HG02588 (cell line): ENCODE measurements around the gene BST2.
A peak's percentile ranks its signal among the peaks of the same experiment; 100 is the strongest.

Experiments used
- ATAC-seq: cut with Tn5 transposase; IDR thresholded peaks from one replicate; pipeline ENCODE4 v1.9.1; 2021; ENCODE audit warnings: mild to moderate bottlenecking, moderate library complexity; ENCODE audit not compliant: unreplicated experiment

Gene BST2, protein sequence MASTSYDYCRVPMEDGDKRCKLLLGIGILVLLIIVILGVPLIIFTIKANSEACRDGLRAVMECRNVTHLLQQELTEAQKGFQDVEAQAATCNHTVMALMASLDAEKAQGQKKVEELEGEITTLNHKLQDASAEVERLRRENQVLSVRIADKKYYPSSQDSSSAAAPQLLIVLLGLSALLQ

DNA sequence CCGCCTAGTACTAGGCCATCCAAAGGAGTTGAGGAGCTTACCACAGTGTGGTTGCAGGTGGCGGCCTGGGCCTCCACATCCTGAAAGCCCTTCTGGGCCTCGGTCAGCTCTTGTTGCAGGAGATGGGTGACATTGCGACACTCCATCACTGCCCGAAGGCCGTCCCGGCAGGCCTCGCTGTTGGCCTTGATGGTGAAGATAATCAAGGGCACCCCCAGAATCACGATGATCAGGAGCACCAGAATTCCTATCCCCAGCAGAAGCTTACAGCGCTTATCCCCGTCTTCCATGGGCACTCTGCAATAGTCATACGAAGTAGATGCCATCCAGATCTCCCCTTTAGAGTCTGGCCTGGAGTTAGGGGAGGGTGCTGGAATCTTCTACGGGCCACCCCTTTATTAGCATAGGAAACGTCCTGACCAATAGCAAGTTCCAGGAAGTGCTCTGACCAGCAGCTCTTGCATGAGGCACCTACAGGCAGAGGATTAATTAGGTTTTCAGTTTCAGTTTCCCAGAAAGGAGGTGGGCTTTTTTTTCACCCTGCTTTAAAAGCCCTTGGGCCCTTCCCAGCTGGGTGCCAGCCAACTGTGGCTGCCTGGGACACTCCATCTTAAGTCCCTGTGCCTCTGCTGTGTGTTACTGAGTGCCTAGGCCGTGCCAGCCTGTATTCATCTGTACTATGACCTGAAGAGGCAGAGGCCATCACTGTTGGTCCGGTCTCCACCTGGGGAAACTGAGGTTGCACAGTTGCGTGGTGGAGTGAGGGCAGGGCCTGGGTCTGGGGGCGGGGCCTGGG lies at the start of gene BST2:
Gene BST2, minus strand, starts transcription at position 381 of the 796 bp plus-strand sequence. Its CDS starts 55 bp downstream, at position 326.
- peak; percentile 70 for ATAC-seq

DNA sequence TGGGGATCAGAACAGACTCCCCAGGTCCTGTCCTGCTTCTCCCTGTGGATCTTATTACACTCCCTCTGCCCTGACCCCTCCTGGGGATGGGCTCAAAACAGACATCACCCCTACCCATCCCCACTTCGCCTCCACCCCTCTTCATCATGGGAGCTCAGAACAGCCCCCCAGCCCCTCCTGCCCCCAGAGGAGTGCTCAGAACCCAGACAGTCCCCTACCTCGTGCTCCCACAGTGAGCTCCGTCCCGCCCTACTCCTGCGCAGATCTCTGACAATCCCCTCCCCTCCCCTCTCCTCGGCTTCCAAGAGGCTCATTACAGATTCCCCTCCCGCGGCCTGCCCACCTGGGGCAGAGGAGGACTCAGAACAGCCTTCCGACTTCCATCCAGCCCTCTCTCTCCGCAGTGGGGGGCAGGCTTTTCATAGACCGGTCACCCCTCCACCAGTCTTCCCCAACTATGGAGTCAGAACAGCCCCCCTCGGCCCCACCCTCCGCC lies 49.2 kb upstream of the BST2 start:
- no peak for ATAC-seq

DNA sequence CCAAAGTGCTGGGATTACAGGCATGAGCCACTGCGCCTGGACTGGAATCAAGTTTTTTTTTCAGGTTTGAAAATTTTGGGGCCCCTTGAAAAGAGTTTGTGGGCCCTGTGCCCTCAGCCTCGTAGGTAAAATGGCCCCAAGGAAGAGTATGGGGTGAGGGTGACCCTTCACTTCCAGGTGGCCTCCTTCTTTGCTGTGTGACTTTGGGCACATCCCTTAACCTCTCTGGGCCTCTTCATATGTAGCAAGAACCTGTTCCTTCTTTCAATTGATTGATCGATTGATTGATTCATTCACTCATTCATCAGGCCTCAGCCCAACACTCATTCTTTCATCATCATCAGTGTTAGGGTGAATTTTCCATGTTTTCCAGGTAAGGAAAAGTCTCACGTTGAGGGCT lies 46.4 kb upstream of the BST2 start:
- ATAC-seq, result no peak

DNA sequence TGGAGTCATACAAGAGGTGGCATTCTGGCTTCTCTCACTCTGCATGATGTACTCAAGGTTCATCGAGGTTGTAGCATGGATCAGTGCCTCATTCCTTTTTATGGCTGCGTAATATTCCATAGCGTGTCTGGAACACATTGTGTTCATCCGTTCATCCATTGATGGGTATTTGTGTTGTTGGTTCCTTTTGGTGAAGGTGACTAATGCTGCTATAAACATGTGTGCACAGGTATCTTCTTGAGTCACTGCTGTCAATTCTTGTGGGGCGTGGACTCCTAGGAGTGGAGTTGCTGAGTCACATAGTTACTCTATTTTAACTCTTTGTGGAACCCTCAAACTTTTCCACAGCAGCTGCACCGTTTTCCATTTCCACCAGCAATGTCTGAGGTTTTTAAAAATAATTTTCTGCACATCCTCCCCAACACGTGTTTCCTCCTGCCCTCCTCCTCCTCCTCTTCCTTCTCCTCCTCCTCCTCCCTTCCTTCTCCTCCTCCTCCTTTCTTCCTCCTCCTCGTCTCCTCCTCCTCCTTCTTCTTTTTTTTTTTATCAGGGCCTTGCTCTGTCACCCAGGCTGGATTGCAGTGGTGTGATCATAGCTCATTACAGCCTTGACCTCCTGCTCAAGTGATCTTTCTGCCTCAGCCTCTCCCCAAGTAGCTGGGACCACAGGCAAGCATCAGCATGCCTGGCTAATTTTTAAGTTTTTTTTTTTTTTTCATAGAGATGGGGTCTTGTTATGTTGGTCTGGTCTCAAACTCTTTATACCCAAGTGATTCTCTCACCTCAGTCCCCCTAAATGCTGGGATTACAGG lies 45.0 kb upstream of the BST2 start:
- no peak for ATAC-seq

DNA sequence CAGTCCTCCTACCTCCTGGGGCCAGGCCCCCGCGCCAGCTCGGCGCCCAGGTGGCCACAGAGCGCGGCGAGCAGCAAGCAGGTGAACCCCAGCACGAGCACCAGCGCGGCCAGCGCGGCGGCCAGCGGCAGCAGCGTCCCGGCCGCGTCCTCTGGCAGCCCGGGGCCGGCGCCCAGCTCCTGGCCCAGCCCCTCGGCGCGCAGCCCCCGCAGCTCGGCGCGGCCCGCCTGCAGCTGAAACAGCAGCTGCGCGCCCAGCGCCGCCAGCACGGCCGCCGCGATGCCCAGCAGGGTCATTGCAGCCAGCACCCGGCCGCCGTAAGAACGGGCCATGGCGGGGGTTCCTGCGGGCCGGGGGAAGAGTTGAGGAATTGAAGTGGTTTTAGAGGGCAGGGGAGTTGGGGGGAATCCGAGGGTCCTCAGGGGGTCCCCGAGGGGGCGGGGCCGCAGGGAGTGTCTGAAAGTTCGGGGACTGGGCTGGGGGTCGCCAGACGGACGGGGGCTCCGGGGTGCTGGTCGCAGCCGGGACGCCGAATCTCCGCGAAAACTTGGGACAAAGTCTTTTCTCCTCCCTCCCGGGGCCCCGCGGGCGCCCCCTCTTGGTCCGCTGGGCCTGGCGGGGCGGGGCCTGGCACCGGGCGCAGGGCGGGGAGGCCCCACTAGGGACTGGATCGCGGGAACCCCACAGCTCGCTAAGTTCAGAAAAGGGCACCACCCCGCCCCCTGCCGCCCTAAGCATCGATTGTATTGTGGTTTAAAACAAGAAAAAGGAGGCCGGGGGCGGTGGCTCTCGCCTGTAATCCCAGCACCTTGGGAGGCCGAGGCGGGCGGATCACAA lies 42.9 kb upstream of the BST2 start, which contains the start of gene TMEM221:
Gene TMEM221, minus strand, starts transcription at position 538 of the 837 bp plus-strand sequence. Its CDS starts 206 bp downstream, at position 332.
- ATAC-seq, result no peak

DNA sequence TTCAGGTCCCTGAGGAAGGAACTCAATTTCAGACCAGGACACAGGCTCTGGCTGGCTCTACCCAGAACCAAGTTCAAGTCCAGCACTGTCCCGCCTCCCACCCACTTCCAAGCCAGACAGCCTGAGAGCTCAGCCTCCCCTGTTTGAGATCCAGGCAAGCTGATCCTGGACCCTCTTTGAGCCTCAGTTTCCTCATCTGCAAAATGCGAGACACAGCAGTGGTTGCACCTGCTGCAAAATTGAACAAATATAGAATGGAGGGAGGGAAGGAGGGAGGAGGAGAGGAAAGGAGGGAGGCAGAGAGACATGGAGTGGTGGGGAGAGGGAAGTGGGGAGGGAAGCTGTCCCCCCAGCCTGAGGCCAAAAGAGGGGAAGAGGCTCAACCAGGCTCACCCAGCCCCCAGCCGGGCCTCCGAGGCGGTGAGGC lies 42.3 kb upstream of the BST2 start:
- ATAC-seq, result no peak

DNA sequence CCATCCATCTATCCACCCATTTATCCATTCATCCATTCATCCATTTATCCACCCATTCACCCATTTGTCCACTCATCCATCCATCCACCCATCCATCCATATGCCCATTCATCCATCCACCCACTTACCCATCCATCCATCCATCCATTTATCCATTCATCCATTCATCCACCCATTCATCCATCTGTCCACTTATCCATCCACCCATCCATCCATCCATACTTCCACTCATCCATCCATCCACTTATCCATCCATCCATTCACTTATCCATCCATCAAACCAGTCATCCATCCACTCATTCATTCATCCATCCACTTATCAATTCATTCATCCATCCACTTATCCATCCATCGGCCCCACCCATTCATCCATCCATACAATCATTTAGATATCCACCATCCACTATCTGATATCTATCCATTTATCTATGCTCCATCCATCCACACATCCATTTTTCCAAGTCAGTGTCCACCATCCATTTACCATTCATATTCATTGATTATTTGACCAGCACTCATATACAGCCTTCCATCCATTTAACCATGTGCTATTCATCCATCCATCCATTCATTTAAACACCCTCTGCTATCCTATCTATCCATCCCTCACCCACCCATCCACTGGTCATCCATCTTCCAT lies 40.2 kb upstream of the BST2 start:
- ATAC-seq, result no peak

- ATAC-seq, result no peak
These were observed 36.0 kb upstream of the BST2 start for GRCh38 chr19:17441241-17442021.

DNA sequence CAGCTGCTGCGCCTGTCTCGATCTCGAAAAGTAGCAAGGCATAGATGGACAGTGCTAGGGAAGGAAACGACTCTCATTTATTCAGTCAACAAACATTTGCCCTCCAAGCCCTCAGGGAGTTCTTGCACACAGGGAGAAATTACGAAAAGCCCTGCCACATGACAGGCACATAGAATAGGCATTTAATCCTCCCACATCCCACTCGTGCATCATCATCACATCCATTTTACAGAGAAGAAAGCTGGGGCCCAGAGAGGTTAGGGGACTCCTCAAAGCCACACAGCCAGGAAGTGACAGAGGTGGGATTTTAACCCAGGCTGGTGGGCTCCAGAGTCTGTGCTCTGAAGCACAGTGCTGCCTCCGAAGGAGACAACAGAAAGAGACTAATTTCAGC lies 31.4 kb upstream of the BST2 start:
- ATAC-seq, result no peak

- no peak for ATAC-seq
These were observed 30.9 kb upstream of the BST2 start for GRCh38 chr19:17436094-17436873.

DNA sequence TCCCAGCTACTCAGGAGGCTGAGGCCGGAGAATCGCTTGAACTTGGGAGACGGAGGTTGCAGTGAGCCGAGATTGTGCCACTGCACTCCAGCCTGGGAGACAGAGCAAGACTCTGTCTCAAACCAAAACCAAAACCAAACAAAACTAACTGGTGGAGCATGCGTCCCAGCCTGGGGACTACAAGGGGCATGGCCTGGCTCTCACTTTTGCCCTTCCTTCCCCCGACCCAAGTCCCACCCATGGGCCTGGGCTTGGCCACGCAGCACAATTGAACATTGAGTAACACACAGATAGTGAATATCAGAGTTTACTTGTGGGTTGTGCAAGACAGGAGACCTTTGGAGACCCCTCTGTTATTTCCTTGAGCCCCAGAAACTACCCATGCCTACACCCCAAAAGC lies 29.8 kb upstream of the BST2 start:
- no peak for ATAC-seq

- no peak for ATAC-seq
These were observed 26.0 kb upstream of the BST2 start for GRCh38 chr19:17431417-17431816.

DNA sequence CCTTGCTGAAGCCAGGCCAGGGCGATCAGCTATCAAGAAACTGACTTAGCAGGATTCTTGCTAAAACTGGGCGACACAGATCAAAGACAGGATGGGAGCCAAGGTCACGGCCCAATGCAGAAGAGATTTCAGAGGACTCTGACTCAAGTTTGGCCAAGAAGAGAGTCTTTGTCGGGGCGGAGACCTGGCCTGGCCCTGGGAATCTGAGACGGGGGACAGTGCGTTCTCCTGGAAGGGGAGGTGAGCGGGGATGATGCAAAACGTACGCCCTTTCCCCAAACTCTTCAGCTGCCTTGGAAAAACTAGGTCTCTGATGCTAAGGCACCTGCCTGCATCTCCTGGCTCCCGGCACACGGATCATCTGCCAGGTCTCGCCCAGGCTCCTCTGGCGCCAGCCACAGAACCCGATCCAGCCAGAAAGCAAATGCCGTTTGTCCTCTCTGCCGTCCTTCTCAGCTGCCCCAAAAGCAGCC lies 24.2 kb upstream of the BST2 start:
- no peak for ATAC-seq

GRCh38 chr19:17424743-17425365 lies 19.4 kb upstream of the BST2 start:
- ATAC-seq, result no peak

GRCh38 chr19:17423429-17424208 lies 18.2 kb upstream of the BST2 start:
- no peak for ATAC-seq

GRCh38 chr19:17421942-17422341 lies 16.5 kb upstream of the BST2 start:
- ATAC-seq, result no peak

- no peak for ATAC-seq
These were observed 15.1 kb upstream of the BST2 start for GRCh38 chr19:17420475-17420924.
